Measurements from ENCODE around the gene ZNF697.
"Not testable (repeated sequence)": the region's sequence is repeated elsewhere in the genome, so short reads cannot be mapped to it uniquely, and the experiment has no call there.

ZNF697 gene

DNA sequence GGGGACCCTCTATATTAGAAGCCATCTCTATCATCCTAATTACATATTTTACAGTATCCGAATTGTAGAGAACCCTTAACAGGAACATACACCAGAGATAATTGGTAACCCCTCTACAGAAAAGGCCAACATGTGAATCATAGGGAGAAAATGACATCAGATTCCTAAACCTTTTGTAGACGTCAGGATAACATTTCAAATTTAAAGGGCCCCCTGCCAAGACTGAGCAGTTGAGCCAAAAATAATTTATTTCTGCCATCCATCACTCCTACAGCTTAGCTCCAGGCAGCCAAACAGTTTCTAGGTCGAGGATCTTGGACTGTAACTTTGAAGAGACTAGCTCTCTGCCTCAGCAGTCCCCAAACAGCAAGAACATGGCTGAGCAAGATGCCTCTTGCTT, 21.2 kb downstream of the ZNF697 start:
- no peak for DNase-seq

- DNase-seq, result no peak
These were observed 22.0 kb downstream of the ZNF697 start for GRCh38 chr1:119626011-119626545.

- DNase-seq, result no peak
These were observed 24.4 kb downstream of the ZNF697 start for GRCh38 chr1:119623678-119624077.

DNA sequence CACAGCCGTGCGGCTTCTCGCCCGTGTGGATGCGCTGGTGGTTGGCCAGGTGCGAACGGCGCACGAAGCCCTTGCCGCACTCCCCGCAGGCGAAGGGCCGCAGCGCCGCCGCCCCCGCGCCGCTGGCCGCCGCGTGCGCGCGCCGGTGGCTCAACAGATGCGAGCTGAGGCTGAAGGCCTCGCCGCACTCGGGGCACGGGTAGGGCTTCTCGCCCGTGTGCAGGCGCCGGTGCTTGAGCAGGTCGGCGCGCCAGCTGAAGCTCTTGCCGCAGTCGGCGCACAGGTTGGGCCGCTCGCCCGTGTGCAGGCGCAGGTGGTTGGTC, 24.9 kb downstream of the ZNF697 start:
- DNase-seq, result no peak

- no peak for DNase-seq
These were observed 25.5 kb downstream of the ZNF697 start for GRCh38 chr1:119622311-119623192.

GRCh38 chr1:119621705-119622104, 26.4 kb downstream of the ZNF697 start:
- no peak for DNase-seq

DNA sequence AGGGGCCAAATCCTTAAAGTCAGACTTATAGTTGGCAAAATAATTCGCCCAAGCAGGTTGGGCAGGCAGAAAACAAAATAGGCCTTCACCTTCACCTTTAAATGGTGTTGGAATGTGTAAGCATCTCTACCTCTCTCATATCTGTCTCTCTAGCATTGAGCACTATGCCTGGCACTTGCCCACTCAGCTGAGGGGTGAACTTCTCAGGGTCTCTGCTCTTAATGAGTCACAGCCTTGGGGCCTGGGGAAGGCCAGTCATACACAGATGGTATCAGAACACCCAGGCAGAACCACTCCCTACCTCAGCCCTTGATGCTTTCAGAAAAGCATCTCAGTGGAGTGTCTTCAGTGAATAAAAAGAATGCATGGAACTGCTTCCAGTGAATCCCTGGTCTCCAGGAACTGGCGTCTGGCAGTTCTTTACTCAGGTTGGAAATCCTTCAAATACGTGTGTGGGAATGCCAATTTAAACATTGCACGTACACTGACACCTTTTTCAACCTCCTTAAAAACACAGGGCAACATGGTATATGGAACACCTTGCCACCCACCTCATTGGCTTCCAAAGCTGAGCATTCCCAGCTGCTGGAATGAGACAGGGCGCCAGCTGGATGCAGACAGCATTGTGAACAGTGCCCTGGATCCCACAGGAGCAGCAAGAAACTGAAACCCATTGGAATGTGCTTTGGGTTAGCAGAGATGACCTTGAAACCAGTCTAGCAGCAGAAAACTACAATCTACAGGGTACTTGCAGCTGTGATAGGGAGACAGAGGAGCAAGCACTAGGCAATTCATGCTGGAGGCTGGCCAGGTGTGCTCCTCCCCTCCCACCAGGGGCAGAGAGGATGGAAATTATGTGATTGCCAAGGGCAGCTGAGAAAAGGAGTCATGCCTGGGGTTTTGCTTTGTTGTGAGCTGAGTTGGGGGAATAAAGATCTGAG, 30.0 kb downstream of the ZNF697 start:
- no peak for DNase-seq

DNA sequence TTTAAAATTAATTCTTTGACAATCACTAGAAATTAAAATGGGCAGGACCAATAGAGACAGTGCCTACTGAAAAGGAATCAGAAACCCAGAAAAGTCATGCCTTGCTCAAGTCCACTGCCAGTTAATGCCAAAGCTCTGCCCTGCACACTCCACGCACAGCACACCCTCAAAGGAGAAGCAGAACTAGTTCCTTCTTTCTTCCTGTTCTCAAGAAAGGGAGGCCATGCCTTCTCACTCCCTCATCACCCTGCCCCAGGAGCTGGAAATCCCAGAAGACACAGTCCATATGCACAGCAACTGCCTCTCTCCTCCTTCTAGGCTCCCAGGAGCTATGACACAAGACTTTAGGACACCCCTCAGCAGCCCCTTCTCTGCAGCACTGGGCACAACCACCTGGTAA, 31.3 kb downstream of the ZNF697 start:
- DNase-seq, result not testable (repeated sequence)

- DNase-seq, result not testable (repeated sequence)
These were observed 33.0 kb downstream of the ZNF697 start for GRCh38 chr1:119615100-119615499.

- peak; percentile 75 for DNase-seq
These were observed 34.0 kb downstream of the ZNF697 start for GRCh38 chr1:119613769-119614720.

GRCh38 chr1:119611701-119612113, 36.4 kb downstream of the ZNF697 start:
- DNase-seq, result peak; percentile 80

GRCh38 chr1:119608816-119609215, 39.2 kb downstream of the ZNF697 start:
- DNase-seq, result not testable (repeated sequence)

DNA sequence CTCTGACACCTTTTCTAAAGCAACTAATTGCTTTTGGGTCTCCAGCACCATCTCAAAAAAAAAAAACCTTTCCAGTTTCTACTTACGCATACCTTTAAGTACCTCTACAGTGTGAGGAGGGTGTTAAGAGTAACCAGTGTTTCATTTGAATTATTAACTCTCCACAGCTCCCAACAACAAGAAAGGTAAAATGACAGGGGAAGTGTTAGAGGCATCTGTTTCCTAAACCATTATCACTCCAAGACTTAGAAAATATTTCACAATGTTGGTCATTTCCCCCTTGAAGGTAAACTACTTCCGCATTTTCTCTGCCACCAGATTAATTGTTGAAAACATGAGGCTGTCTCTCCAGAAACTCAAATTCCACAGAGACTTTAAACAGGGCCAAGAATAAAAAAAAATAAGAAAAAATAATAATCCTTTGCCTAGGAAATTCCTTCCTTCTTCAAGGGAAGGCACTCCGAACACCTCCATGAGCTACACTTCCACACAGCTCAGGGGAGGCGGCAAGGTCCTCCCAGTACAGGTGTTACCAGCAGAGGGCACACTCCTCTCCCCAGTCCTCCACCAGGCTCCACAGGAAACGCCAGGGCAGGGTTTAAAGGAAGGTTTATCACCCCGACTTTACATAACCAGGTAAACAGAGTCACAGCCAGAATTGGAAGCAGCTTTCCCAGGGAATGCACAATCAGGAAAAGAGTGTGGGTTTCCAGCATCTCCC, 40.8 kb downstream of the ZNF697 start:
- not testable (repeated sequence) for DNase-seq

DNA sequence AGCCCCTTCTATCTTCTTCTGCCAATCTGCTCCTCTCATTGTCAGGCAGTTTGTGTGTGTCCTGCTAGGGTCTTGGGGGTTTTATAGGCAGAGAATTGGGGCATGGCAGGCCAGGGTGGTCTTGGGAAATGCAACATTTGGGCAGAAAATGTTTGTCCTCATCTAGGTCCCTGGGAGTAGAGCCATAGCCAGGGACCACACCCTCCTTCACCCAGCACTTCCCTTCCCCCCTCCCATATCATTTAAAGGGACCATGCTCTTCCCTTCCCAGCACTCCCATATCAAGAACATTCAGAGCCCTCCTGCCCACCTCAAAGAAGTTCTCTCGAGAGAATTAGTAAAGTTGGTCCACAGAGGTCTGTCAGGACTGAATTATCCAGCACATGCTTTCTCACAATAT, 41.7 kb downstream of the ZNF697 start:
- DNase-seq, result no peak

GRCh38 chr1:119605686-119606085, 42.4 kb downstream of the ZNF697 start:
- DNase-seq, result no peak

DNA sequence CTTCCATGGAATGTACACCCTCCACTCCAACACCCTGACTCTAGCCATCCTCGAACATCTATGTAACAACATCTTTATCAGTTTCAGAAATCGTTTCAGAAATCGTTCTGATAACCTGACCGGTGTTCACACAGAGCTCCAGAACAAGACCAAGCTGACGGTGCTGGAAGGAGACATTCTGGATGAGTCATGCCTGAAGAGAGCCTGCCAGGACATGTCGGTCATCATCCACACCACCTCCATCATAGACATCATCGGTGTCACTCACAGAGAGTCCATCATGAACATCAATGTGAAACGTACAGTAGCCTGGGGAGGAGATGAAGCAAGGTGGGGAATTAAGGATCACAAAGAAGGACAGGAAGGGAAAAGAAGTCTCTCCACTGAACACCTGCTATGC, 43.0 kb downstream of the ZNF697 start:
- not testable (repeated sequence) for DNase-seq

DNA sequence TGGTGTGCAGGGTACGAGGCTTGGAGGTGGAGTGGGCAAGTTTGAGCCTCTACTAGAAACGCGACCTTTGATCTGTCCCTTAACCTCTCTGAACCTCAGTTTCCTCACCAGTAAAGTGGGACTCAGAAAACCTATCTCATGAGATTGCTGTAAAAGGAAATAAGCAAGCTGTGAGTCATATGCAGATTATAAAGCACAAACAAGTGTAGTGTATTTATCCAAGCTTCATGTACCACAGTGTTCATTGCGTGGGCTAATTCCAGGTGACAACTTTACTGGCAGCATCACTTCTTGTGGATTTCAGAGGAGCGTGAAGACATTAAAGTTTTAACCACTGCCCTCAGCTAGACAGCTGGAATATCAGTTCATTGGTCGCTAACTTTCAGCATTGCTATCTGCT, 44.4 kb downstream of the ZNF697 start:
- DNase-seq, result no peak

GRCh38 chr1:119603241-119603640, 44.8 kb downstream of the ZNF697 start:
- DNase-seq, result not testable (repeated sequence)

DNA sequence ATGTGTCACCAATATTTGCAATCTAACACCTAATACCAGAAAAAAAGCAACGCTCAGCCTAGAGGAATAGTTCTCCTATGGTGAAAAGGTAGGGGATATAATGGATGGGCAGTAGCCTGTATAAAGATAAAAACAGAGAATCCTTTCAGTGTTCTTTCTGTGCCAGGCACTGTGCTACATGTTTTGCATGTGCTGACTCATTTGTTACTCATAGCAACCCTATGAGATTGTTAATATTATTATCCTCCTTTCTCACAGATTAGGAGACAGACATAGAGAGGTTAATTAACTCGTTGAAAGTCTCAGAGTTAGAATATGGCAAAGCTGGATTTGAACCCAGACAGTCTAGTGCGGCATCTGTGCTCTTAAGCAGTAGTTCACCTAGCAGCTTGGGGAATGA, 45.3 kb downstream of the ZNF697 start:
- not testable (repeated sequence) for DNase-seq

- DNase-seq, result no peak
These were observed 45.9 kb downstream of the ZNF697 start for GRCh38 chr1:119602169-119602568.

- no peak for DNase-seq
These were observed 47.1 kb downstream of the ZNF697 start for GRCh38 chr1:119600976-119601375.

GRCh38 chr1:119600561-119600960, 47.5 kb downstream of the ZNF697 start:
- DNase-seq, result no peak
